Neural progenitor cell (in vitro differentiated cells): Measurements from ENCODE around the gene CAV1.

Experiments
- CTCF ChIP-seq: fragments of 200-600 bp; sonication (generic); IDR thresholded peaks from 2 replicates; pipeline ENCODE4 v1.5.1; 2017; ENCODE audit warnings: antibody characterized with exemption, mild to moderate bottlenecking
- EZH2phosphoT487 ChIP-seq: fragments of 200-600 bp; sonication (generic); IDR thresholded peaks from 2 replicates; pipeline ENCODE4 v1.6.1; 2017; ENCODE audit warnings: antibody characterized with exemption

GRCh38 chr7:116572036-116572435, 47.2 kb downstream of the CAV1 start:
- no peak for TF ChIP-seq CTCF
- no peak for TF ChIP-seq EZH2phosphoT487
